ENCODE data around the gene SCTR.

SCTR gene

DNA sequence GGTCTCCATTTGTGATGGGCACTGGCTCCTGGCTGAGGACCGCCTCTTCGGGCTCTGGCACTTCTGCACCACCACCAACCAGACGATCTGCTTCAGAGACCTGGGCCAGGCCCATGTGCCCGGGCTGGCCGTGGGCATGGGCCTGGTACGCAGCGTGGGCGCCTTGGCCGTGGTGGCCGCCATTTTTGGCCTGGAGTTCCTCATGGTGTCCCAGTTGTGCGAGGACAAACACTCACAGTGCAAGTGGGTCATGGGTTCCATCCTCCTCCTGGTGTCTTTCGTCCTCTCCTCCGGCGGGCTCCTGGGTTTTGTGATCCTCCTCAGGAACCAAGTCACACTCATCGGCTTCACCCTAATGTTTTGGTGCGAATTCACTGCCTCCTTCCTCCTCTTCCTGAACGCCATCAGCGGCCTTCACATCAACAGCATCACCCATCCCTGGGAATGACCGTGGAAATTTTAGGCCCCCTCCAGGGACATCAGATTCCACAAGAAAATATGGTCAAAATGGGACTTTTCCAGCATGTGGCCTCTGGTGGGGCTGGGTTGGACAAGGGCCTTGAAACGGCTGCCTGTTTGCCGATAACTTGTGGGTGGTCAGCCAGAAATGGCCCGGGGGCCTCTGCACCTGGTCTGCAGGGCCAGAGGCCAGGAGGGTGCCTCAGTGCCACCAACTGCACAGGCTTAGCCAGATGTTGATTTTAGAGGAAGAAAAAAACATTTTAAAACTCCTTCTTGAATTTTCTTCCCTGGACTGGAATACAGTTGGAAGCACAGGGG is 87.1 kb downstream of the SCTR start:
- TF ChIP-seq, protein P1, sequence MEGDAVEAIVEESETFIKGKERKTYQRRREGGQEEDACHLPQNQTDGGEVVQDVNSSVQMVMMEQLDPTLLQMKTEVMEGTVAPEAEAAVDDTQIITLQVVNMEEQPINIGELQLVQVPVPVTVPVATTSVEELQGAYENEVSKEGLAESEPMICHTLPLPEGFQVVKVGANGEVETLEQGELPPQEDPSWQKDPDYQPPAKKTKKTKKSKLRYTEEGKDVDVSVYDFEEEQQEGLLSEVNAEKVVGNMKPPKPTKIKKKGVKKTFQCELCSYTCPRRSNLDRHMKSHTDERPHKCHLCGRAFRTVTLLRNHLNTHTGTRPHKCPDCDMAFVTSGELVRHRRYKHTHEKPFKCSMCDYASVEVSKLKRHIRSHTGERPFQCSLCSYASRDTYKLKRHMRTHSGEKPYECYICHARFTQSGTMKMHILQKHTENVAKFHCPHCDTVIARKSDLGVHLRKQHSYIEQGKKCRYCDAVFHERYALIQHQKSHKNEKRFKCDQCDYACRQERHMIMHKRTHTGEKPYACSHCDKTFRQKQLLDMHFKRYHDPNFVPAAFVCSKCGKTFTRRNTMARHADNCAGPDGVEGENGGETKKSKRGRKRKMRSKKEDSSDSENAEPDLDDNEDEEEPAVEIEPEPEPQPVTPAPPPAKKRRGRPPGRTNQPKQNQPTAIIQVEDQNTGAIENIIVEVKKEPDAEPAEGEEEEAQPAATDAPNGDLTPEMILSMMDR (conservative IDR thresholded peaks at IDR 0.05), result no peak
- no peak overlapping the region for H3K27ac ChIP-seq

DNA sequence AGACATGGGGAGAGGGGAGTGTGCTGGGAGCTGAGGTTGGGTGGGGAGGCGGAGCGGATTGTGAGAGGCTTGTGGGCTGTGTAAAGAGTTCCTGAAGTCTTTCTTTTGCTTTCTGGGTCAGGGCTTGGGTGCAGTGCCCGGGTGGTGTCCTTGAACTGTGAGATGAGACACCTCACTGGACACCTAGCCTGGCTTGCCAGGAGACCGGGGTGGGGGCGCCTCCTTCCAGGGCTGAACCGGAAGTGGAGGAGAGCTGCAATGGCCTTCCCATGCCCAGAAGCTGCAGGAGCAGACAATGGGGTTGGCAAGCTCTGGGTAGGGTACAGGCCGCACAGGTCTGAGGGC is 88.4 kb downstream of the SCTR start:
- TF ChIP-seq, protein P1 (conservative IDR thresholded peaks at IDR 0.05), result no peak
- H3K27ac ChIP-seq, result no peak overlapping the region

DNA sequence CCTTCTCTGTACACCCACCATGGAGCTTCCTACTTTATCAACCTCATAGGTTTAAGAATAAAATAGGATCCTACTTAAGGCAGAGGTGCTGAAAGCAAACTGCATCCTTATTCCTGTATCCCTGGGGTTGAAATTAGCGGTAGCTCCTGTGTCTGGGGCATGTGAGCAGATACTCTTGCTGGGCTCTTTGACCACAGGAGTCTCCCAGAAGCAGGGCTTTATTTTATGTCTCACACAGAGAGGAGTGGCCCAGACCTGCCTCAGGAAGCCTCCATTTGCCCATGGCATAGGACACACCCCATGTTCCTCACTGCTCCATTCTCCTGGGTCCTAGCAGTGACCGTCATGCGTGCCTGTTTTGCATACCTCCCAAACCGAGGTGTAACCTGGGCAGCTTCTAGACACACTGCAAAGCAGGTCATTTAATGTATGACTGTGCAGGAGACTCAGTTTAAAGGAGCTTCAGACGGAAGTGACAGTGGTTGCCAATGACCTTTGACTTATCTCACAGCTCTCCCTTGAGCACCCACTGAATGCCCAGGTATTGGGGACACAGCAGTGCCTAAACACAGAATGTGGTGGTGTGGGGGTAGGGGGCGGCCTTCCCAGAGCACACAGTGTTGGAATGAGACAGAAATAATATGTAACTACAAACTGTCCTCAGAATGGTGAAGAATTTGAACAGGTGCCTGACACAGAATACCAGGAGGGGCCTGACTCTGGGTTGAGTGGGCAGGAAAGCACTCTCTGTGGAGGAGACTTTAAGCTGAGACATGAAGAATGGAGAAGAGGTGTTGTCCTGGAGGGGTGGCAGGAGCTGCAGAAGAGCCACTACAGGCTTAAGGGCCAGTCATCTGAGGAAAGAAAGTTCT is 89.0 kb downstream of the SCTR start:
- TF ChIP-seq, protein P1 (conservative IDR thresholded peaks at IDR 0.05), result no peak
- H3K27ac ChIP-seq, result no peak overlapping the region

DNA sequence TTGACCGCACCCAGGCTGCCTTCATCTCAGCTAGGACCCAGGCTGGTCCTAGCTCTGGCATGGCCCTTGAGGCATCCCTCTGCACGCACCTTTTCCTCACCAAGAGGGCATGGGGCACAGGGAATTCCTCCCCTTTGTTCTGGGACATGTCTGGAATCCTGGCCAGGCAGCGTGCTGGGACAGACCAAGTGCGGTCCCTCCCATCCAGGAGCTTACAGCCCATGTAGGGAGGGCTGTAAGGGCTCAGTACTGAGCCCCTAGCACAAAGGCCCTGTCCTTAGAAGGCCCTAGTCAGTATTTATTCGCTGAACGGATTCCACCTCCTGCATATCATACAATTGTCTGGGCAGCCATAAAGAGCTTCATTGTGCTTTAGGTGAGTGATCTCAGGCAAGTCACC is 89.6 kb downstream of the SCTR start:
- TF ChIP-seq, protein P1 (conservative IDR thresholded peaks at IDR 0.05), result no peak
- H3K27ac ChIP-seq, result no peak overlapping the region

DNA sequence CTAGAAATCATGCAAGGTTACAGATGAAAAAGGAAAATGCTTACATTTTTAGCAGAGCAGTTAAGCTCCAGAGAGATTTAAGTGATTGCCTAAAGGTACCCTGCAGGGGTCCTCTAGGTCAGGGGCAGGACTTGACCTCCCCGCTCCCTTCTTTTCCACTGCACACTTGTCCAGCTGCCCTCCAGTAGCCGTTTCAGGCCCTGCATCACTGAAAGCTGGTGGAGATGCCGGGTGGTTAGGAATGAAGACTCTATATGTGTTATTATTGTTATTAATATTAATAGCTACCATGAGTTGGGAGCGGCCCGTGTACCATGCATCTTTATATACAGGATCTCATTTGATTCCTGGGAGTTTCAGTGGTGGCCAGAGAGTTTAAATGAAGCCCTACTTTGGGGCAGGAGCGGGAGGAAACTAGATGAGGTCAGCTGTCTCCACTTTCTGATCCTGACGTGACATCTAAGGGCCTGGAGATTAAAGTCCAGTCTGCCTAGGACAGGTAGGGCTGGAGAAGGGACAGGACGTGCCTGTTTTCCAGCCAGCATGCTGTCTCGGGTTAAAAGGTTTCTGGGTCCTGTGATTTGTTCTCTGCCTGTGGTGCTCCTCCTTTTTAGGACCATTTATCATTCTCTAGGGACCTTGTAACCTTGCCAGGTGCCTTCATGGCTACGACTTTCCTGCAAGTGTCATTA is 90.5 kb downstream of the SCTR start:
- TF ChIP-seq, protein P1 (conservative IDR thresholded peaks at IDR 0.05), result no peak

DNA sequence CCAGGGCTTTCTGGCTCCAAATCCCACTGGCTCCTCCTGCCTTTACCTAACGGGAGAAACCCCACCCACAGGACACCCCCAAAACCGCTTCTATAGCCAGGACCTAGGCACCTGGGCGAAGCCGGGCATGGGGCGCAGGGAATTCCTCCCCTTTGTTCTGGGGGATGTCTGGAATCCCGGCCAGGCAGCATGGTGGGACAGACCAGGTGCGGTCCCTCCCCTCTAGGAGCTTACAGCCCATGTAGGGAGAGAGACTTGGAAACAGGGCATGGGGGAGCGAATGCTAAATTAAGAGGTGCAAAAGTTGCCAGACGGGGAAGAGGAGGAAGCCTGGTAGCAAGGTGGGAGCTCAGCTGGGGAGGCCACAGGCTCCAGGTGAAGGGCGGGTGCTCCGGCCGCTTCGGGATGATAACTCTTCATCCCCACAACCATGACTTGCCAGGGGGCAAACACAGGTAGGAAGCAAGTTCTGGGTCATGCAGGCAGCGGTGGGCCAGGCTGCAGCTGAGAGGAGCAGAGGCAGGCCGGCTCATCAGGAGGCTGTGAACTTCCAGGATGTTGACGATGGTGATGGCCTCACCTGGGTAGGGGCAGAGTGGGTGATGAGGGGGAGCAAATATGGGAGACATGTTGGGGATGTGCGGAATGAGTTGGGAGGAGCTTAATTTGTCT is 91.3 kb downstream of the SCTR start:
- H3K27ac ChIP-seq, result no peak overlapping the region
- TF ChIP-seq, protein P1 (conservative IDR thresholded peaks at IDR 0.05), result no peak

More for the DNA sequence above, 90.5 kb downstream of the SCTR start:
- H3K27ac ChIP-seq, result no peak overlapping the region

Measured in VCaP (cell line).